GM12873 (cell line): ENCODE measurements around the gene TNFRSF19.

Source experiments
- TF ChIP-seq, protein P1 (sequence below): IDR thresholded peaks from 2 replicates; pipeline ENCODE4 v1.5.1; 2012; ENCODE audit warnings: low read depth, mild to moderate bottlenecking, moderate library complexity, low read length, control low read depth; ENCODE audit not compliant: insufficient read depth; ENCODE audit errors: missing control alignments

Gene TNFRSF19

DNA sequence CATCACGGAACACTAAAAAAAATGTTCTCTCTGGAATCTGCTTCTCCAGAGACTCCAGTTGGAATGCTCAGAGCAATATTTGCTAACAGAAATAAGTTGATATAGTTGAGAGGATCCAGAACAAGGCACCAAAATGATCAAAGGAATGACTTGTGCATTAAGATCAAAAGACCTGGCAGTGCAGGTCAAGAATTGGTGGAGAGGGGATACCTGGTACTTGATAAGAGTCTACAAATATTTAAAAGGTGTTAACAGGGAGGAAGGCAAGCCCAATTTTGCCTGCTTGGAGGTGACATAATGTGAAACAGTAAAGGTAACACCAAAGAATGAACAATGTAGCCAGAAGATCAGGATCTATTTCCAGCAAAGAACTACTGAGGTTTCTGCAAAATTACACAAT lies 20.0 kb upstream of the TNFRSF19 start:
- TF ChIP-seq, protein P1, sequence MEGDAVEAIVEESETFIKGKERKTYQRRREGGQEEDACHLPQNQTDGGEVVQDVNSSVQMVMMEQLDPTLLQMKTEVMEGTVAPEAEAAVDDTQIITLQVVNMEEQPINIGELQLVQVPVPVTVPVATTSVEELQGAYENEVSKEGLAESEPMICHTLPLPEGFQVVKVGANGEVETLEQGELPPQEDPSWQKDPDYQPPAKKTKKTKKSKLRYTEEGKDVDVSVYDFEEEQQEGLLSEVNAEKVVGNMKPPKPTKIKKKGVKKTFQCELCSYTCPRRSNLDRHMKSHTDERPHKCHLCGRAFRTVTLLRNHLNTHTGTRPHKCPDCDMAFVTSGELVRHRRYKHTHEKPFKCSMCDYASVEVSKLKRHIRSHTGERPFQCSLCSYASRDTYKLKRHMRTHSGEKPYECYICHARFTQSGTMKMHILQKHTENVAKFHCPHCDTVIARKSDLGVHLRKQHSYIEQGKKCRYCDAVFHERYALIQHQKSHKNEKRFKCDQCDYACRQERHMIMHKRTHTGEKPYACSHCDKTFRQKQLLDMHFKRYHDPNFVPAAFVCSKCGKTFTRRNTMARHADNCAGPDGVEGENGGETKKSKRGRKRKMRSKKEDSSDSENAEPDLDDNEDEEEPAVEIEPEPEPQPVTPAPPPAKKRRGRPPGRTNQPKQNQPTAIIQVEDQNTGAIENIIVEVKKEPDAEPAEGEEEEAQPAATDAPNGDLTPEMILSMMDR = no peak

DNA sequence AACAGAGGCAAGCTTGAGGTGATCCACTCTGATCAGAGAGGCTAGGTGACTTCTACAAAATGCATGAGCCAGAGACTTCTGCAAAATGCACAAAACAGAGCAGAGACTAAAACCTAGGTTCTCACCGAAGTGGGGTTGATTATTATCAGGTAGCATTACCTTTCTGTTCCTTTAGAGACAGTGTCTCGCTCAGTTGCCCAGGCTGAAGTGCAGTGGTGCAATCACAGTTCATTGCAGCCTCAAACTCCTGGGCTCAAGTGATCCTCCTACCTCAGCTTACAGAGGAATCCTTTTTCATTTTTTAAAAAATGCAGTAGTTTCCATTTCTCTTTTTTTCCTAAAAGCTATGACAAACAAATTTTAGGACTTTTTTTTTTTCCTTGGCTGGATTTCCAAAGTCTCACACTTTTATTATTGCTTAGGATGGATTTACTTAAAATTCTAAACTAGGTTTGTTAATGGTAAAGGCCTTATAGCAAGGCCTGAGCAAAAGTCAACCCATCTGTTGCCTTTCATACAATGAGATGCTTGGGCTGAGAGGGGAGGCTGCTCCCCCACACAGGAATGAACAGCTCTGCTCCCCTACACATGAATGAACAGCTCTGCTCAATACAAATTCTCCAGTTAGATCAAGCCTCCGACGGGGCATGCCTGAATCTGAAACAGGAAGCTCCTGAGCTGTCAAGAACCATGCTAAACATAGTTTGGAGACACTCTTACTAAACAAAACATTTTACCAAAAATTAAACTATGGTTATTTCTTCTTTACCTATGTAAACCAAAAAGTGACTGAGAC lies 18.8 kb upstream of the TNFRSF19 start:
- TF ChIP-seq, protein P1 = no peak

DNA sequence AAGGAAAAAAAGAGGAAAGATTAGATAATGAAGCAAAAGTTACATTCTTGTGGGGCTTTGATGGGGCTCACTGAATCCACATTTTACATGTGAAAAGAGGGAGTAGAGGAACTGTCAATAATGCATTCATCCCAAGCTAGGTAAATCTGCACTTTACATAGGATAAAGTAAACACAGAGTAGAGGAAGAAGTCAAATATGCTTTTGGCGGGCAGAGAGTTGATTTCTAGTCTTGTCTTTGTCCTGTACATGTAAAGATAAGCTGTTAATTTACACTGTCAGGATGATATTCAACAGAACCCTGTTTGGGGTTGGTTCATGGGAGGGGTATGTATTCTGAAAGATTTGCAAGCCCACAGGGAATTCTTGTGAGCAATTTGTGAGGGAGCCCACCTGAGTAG lies 18.0 kb upstream of the TNFRSF19 start:
- TF ChIP-seq, protein P1 = no peak

DNA sequence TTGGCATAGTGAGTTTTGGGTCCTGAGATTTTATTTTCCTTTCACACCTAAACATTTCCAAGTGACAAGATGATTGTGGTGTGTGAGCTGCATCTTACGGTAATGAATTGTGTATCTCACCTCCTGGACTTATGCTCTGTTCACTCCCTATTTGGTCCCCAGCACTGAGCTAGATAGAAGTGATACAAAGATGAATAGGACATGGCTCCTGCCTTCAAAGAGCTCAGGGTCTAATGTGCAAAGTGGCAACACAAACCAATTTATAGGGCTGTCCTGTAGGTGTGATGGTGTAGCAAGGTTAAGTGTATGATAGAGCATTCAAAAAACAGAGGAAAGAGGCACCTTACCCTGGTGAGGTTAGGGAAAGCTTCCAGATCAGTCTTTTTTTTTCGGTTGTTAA lies 17.6 kb upstream of the TNFRSF19 start:
- TF ChIP-seq, protein P1 = no peak

DNA sequence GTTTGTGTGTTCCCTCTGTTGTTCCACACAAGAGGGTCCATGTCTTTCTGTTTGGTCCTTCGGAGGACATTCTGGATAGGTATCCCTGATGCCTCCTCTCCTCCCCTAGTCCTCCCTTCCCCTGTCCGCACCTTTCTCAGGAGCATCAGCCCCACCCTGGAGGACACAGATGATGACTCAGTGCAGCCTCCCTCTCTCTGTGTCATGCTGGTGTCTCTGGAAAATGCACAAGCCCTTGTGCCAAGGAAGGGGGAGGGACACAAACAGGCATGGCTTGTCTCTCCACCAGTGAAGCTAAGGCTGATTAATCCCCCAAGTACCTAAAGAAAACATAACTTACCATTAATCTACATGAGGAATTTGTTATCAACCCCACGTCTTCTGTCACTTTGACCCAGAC lies 16.2 kb upstream of the TNFRSF19 start:
- TF ChIP-seq, protein P1 = no peak

DNA sequence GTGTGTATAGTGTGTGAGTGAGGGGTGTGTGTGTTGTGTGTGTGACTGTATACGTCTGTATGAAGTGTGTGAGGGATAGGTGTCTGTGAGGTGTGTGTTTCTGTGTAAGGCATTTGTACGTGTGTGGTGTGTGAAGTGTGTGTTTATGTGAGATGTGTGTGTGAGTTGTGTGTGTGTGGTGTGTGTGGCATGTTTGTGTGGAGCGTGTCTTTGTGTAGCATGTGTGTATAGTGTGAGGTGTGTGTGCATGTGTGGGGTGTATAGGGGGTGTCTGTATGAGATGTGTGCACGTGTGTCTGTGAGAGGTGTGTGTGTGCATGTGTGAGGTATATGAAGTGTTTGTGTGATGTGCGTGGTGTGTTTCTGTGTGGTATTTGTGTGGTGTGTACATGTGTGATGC lies 13.2 kb upstream of the TNFRSF19 start:
- TF ChIP-seq, protein P1 = no peak

DNA sequence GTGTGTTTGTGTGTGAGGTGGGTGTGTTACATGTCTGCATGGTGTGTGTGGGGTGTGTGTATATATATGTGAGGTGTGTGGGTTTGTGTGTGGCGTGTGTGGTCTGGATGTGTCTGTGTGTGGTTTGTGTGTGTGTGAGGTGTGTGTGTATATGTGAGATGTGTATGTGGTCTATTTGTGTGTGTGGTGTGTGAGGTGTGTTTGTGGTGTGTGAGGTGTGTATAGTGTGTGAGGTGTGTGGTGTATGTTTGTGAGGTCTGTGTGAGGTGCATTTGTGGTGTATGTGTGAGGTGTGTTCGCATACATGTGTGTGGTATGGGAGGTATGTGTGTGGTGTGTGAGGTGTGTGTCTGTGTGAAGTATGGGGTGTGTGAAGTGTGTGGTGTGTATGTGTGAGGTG lies 12.5 kb upstream of the TNFRSF19 start:
- TF ChIP-seq, protein P1 = no peak
